ENCODE data around the gene TBC1D3B.
"Not testable (repeated sequence)": the region's sequence is repeated elsewhere in the genome, so short reads cannot be mapped to it uniquely, and the experiment has no call there.

The TBC1D3B gene

GRCh38 chr17:36128411-36128978, 47.9 kb downstream of the TBC1D3B start:
- DNase-seq (ENCODE audit: low spot score), result no peak

GRCh38 chr17:36127911-36128310, 48.5 kb downstream of the TBC1D3B start:
- no peak for DNase-seq (ENCODE audit: low spot score)

GRCh38 chr17:36127199-36127893, 49.1 kb downstream of the TBC1D3B start:
- no peak for DNase-seq (ENCODE audit: low spot score)

- DNase-seq (ENCODE audit: low spot score), result no peak
Measured at GRCh38 chr17:36124879-36125824, 51.3 kb downstream of the TBC1D3B start.

- DNase-seq (ENCODE audit: low spot score), result no peak
Measured at GRCh38 chr17:36123431-36123830, 53.0 kb downstream of the TBC1D3B start.

- not testable (repeated sequence) for DNase-seq (ENCODE audit: low spot score)
Measured at GRCh38 chr17:36121099-36121498, 55.3 kb downstream of the TBC1D3B start.

- DNase-seq (ENCODE audit: low spot score), result no peak
Measured at GRCh38 chr17:36120221-36120620, 56.2 kb downstream of the TBC1D3B start.

GRCh38 chr17:36118477-36119353, 57.7 kb downstream of the TBC1D3B start:
- DNase-seq (ENCODE audit: low spot score), result no peak

- no peak for DNase-seq (ENCODE audit: low spot score)
Measured at GRCh38 chr17:36117505-36118382, 58.7 kb downstream of the TBC1D3B start.

Data from putamen (tissue), 1 donor.